SH-SY5Y (cell line): ENCODE measurements around the gene ITFG2.

ENCODE experiments used
- GATA2 ChIP-seq: IDR thresholded peaks from 2 replicates; pipeline ENCODE4 v1.6.1; 2011; ENCODE audit warnings: mild to moderate bottlenecking, low read depth, low read length
- GATA3 ChIP-seq: IDR thresholded peaks from 2 replicates; pipeline ENCODE4 v1.6.1; 2011; ENCODE audit warnings: low read depth, mild to moderate bottlenecking, low read length, moderate library complexity

DNA sequence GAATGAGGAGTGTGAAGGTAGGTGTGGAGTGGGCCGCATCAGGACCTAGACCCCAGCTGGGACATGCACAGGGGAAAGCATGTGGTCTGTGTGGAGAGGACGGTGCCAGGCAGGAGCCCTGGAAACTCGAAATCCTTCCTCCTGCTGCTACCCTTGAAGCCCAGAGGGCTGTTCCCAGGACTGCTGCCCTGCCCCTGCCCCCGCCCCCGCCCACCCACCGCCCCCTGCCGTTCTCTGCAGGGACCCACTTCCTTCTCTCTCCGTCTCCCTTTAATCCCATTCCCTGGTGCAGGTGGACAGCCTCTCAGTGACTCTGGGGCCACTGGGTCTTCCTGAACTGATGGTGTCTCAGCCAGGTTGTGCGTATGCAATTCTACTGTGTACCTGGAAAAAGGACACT, 8.0 kb downstream of the ITFG2 start:
- TF ChIP-seq GATA2, result no peak
- no peak for TF ChIP-seq GATA3
